ENCODE measurements around the gene INSL4. TPM values are rescaled to one million over a fixed set of nuclear protein-coding genes. Genes with fewer than 3 reads are reported as not detected.

INSL4 gene
- polyA plus RNA-seq, 4 donors: not detected

Other genes with a start within 250 kb of the INSL4 start
- gene JAK2, start 246.1 kb upstream of the INSL4 start, polyA plus RNA-seq: 10 to 100 TPM in 1 of 4 donors, 1 to 10 TPM in 3; 4.3 to 11.5 (median 5.1) TPM
- gene INSL6, start 45.8 kb upstream of the INSL4 start, polyA plus RNA-seq: under 1 TPM in 1 of 4 donors, not detected in 3; 0.44 TPM
- gene RLN2, start 73.3 kb downstream of the INSL4 start, polyA plus RNA-seq: under 1 TPM in 2 of 4 donors, not detected in 2; 0.38 to 0.81 TPM
- under 1 TPM in 2 of 4 donors, not detected in 2; 0.10 to 0.13 TPM for gene RLN1, start 108.5 kb downstream of the INSL4 start, polyA plus RNA-seq
- gene PLGRKT, start 206.5 kb downstream of the INSL4 start, polyA plus RNA-seq: 10 to 100 TPM; 35.6 to 60.4 (median 54.9) TPM
- gene CD274, start 219.1 kb downstream of the INSL4 start, polyA plus RNA-seq: 1 to 10 TPM; 1.1 to 3.4 (median 1.1) TPM